Erythroblast (primary cell): ENCODE data around the gene FNDC7.

Source experiments
- GATA1 ChIP-seq: IDR thresholded peaks from 2 replicates; pipeline ENCODE4 v1.6.1; 2011; ENCODE audit warnings: low read depth, mild to moderate bottlenecking, control low read depth, low read length, moderate library complexity
- POLR2A ChIP-seq: IDR thresholded peaks from 2 replicates; pipeline ENCODE4 v1.6.1; 2011; ENCODE audit warnings: mild to moderate bottlenecking, low read length

DNA sequence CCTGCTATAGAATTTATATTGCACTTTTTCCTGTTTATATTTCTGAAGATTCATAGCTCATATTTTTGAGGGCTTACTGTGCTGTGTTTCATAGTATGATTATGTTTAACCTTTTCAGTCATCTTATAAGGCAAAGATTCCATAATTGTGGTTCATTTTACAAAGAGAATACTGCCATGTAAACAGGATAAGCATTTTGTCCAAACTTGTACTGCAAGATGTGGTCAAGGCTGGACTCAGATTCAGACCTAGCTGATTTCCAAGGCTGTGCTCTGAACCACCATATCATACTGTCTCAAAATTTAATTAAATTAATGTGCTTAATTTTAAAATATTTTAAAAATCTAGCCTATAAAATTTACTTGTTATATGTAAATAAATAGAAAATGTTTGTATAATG lies 65.1 kb downstream of the FNDC7 start:
- TF ChIP-seq POLR2A (no peak), GATA1 (no peak)
